ENCODE results near the gene NTMT1.

The NTMT1 gene

DNA sequence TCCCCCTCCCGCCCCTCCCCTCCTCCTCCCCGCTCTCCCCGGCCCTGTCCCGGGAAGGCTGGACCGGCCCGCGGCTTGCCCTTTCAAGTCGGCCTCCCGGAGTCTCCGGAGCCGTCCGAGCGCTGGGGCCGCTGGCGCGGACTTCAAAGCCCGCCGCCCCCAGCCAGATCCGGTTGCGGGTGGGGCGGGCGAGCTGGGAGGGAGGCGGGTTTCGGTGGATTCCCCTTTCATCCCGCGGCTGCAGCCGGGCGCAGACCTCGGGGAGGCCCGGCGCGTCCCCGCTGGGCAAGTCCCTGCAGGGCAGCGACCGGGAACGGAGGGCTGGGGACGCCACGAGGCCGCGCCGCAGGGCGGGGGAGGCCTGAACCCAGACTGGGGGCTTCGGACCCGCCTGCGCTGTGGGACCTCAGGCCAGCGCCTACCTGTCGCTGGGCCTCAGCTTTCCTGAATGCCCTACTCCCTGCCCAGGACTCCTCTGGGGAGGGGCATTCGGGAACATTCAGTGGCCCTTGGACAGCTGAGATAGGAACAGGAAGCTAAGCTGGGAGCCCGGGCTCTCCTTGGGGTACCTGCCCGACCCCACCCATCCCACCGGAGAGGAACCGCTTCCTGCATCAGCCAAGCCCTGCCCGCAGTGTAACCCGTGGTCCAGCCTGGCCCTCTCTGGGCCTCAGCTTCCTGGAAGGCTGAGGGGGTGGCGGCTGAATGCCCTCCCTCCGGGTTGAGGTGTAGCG is 28.4 kb upstream of the NTMT1 start:
- H4K20me1 ChIP-seq (ENCODE audit: insufficient read depth, low read length) = no peaks in the 10 kb centered on the region
- H2AFZ ChIP-seq (ENCODE audit: low read depth, low read length) = no peak overlapping the region
- no peaks in the 10 kb centered on the region for H3K9me3 ChIP-seq (ENCODE audit: insufficient read depth, low read length)
- no peaks in the 10 kb centered on the region for H3K36me3 ChIP-seq (replicated peaks; ENCODE audit: low read depth, low read length)
- peaks cover 15% of the 10 kb centered on the region; the same call in 1 of the 2 replicates for H3K27me3 ChIP-seq (ENCODE audit: low read depth, low read length)
- H3K4me3 ChIP-seq (ENCODE audit: low read length) = no peak overlapping the region
- no peaks in the 10 kb centered on the region for H3K79me2 ChIP-seq (ENCODE audit: low read length)
- peaks cover 18% of the 10 kb centered on the region for H3K4me1 ChIP-seq (ENCODE audit: low read length)
- H3K27ac ChIP-seq (ENCODE audit: low read length) = no peak overlapping the region
- H3K9ac ChIP-seq (ENCODE audit: low read length) = no peak overlapping the region
- H3K4me2 ChIP-seq (ENCODE audit: low read length) = no peak overlapping the region
- no peak for TF ChIP-seq EZH2phosphoT487 (IDR thresholded peaks at IDR 0.05; ENCODE audit: low read depth)
- TF ChIP-seq, protein P1, sequence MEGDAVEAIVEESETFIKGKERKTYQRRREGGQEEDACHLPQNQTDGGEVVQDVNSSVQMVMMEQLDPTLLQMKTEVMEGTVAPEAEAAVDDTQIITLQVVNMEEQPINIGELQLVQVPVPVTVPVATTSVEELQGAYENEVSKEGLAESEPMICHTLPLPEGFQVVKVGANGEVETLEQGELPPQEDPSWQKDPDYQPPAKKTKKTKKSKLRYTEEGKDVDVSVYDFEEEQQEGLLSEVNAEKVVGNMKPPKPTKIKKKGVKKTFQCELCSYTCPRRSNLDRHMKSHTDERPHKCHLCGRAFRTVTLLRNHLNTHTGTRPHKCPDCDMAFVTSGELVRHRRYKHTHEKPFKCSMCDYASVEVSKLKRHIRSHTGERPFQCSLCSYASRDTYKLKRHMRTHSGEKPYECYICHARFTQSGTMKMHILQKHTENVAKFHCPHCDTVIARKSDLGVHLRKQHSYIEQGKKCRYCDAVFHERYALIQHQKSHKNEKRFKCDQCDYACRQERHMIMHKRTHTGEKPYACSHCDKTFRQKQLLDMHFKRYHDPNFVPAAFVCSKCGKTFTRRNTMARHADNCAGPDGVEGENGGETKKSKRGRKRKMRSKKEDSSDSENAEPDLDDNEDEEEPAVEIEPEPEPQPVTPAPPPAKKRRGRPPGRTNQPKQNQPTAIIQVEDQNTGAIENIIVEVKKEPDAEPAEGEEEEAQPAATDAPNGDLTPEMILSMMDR (IDR thresholded peaks at IDR 0.05; ENCODE audit: low read depth, low read length) = no peak

DNA sequence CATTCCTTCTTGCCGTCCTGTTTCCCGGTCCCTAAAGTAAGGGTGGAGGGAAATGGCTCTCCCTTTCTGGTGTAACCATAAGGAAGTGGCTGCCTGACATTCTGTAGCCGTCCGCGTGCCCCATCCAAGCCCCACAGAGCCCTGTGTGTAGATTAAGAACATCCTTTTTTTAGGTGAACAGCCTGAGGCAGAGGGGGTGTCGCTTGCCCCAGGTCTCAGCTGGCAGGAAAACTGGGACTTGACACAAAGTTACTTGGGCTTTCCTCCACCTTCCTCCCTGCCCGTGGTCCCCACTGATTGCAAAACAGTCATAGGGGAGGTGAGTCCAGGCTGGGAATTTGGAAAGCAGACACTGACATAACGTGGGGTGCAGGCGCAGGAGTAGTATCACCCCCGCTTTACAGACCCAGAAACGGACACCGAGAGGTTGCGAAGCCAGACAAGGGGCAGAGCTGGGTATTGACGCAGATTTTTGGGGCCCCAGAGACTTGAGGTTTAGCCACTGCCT is 27.8 kb upstream of the NTMT1 start:
- TF ChIP-seq, protein P1 (IDR thresholded peaks at IDR 0.05; ENCODE audit: low read depth, low read length) = no peak
- no peak for TF ChIP-seq EZH2phosphoT487 (IDR thresholded peaks at IDR 0.05; ENCODE audit: low read depth)
- Histone ChIP-seq H3K4me2 (ENCODE audit: low read length) (no peak overlapping the region), H3K4me1 (ENCODE audit: low read length) (peaks cover 21% of the 10 kb centered on the region), H3K36me3 (replicated peaks; ENCODE audit: low read depth, low read length) (no peaks in the 10 kb centered on the region), H3K4me3 (ENCODE audit: low read length) (no peak overlapping the region), H3K27me3 (ENCODE audit: low read depth, low read length) (peaks cover 17% of the 10 kb centered on the region), H3K27ac (ENCODE audit: low read length) (no peak overlapping the region), H4K20me1 (ENCODE audit: insufficient read depth, low read length) (no peaks in the 10 kb centered on the region), H2AFZ (ENCODE audit: low read depth, low read length) (no peak overlapping the region), H3K79me2 (ENCODE audit: low read length) (no peaks in the 10 kb centered on the region), H3K9ac (ENCODE audit: low read length) (no peak overlapping the region), H3K9me3 (ENCODE audit: insufficient read depth, low read length) (no peaks in the 10 kb centered on the region)

DNA sequence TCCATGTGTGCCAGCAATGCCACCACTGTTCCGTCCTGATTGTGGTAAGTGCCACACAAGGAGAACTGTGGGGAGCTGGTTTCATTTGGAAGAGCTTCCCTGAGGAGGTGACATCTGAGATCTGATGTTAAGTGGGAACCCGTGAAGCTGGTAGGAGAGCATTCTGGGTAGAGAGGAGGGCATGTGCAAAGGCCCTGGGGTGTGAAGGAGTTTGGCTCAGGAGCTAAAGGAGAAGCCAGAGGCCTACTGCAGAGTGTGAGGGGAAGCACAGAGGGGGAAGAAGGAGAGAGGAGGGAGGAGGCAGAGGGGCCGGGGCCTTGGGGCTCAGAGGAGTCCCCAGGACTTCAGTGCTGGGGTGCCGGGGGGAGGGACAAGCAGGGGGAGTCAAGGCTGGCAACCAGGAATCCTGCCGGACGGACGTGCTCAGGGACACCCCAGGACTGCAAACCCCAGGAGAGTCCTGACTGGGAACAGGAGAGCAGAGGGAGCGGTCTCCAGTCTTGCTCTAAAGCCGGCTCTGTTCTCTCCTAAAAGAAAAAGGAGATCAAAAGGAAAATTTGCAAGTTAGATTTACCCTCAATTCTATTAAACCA is 24.8 kb upstream of the NTMT1 start:
- no peak overlapping the region for H3K4me3 ChIP-seq (ENCODE audit: low read length)
- no peak overlapping the region for H3K9ac ChIP-seq (ENCODE audit: low read length)
- H3K79me2 ChIP-seq (ENCODE audit: low read length) = no peaks in the 10 kb centered on the region
- no peaks in the 10 kb centered on the region for H3K36me3 ChIP-seq (replicated peaks; ENCODE audit: low read depth, low read length)
- TF ChIP-seq, protein P1 (IDR thresholded peaks at IDR 0.05; ENCODE audit: low read depth, low read length) = no peak
- no peak for TF ChIP-seq EZH2phosphoT487 (IDR thresholded peaks at IDR 0.05; ENCODE audit: low read depth)
- H4K20me1 ChIP-seq (ENCODE audit: insufficient read depth, low read length) = no peaks in the 10 kb centered on the region
- H3K27ac ChIP-seq (ENCODE audit: low read length) = no peak overlapping the region
- no peak overlapping the region for H3K4me2 ChIP-seq (ENCODE audit: low read length)
- H3K27me3 ChIP-seq (ENCODE audit: low read depth, low read length) = peaks cover 5% of the 10 kb centered on the region; the same call in 1 of the 2 replicates
- H2AFZ ChIP-seq (ENCODE audit: low read depth, low read length) = no peak overlapping the region
- peaks cover 14% of the 10 kb centered on the region for H3K4me1 ChIP-seq (ENCODE audit: low read length)
- no peaks in the 10 kb centered on the region for H3K9me3 ChIP-seq (ENCODE audit: insufficient read depth, low read length)
